ENCODE data around the gene ELAVL4.

The ELAVL4 gene

GRCh38 chr1:50237056-50237455 lies 128.3 kb downstream of the ELAVL4 start:
- peaks cover 6% of the 10 kb centered on the region for H3K9me3 ChIP-seq (ENCODE audit: insufficient read depth, low read length, severe bottlenecking)
- H3K79me2 ChIP-seq (ENCODE audit: insufficient read depth, low read length) = no peaks in the 10 kb centered on the region
- H4K20me1 ChIP-seq (ENCODE audit: insufficient read depth, low read length) = no peaks in the 10 kb centered on the region
- no peak for TF ChIP-seq CTCF (IDR thresholded peaks at IDR 0.05; ENCODE audit: borderline replicate concordance, extremely low read depth, low read length, poor library complexity, severe bottlenecking)
- no peak for TF ChIP-seq EZH2 (IDR thresholded peaks at IDR 0.05; ENCODE audit: borderline replicate concordance, low read depth, low read length, severe bottlenecking)
- no peak overlapping the region for H2AFZ ChIP-seq (ENCODE audit: low read depth, low read length)
- no peak overlapping the region for H3K9ac ChIP-seq (ENCODE audit: low read depth, low read length)
- no peaks in the 10 kb centered on the region for H3K36me3 ChIP-seq (ENCODE audit: insufficient read depth, low read length)
- H3K27me3 ChIP-seq (ENCODE audit: insufficient read depth, low read length, poor library complexity) = no peaks in the 10 kb centered on the region
- ATAC-seq (ENCODE audit: insufficient read depth, low read depth) = no peak
- no peak overlapping the region for H3K27ac ChIP-seq (ENCODE audit: low read length)
- no peak overlapping the region for H3K4me3 ChIP-seq (ENCODE audit: low read depth in 1 of 2, low read length in 2 of 2)
- H3K4me2 ChIP-seq (ENCODE audit: insufficient read depth, low read length) = no peak overlapping the region
- DNase-seq = no peak
- no peaks in the 10 kb centered on the region for H3K4me1 ChIP-seq (ENCODE audit: insufficient read depth, low read length)

- Histone ChIP-seq H3K27me3 (ENCODE audit: insufficient read depth, low read length, poor library complexity) (no peaks in the 10 kb centered on the region), H4K20me1 (ENCODE audit: insufficient read depth, low read length) (no peaks in the 10 kb centered on the region), H2AFZ (ENCODE audit: low read depth, low read length) (no peak overlapping the region), H3K9me3 (ENCODE audit: insufficient read depth, low read length, severe bottlenecking) (no peaks in the 10 kb centered on the region), H3K4me1 (ENCODE audit: insufficient read depth, low read length) (no peaks in the 10 kb centered on the region), H3K27ac (ENCODE audit: low read length) (no peak overlapping the region), H3K9ac (ENCODE audit: low read depth, low read length) (no peak overlapping the region), H3K4me3 (ENCODE audit: low read depth in 1 of 2, low read length in 2 of 2) (no peak overlapping the region), H3K36me3 (ENCODE audit: insufficient read depth, low read length) (no peaks in the 10 kb centered on the region), H3K79me2 (ENCODE audit: insufficient read depth, low read length) (no peaks in the 10 kb centered on the region), H3K4me2 (ENCODE audit: insufficient read depth, low read length) (no peak overlapping the region)
- ATAC-seq (ENCODE audit: insufficient read depth, low read depth) (no peak), DNase-seq (no peak)
- TF ChIP-seq CTCF (IDR thresholded peaks at IDR 0.05; ENCODE audit: borderline replicate concordance, extremely low read depth, low read length, poor library complexity, severe bottlenecking) (no peak), EZH2 (IDR thresholded peaks at IDR 0.05; ENCODE audit: borderline replicate concordance, low read depth, low read length, severe bottlenecking) (no peak)
Measured at GRCh38 chr1:50243939-50244338, 135.2 kb downstream of the ELAVL4 start.

DNA sequence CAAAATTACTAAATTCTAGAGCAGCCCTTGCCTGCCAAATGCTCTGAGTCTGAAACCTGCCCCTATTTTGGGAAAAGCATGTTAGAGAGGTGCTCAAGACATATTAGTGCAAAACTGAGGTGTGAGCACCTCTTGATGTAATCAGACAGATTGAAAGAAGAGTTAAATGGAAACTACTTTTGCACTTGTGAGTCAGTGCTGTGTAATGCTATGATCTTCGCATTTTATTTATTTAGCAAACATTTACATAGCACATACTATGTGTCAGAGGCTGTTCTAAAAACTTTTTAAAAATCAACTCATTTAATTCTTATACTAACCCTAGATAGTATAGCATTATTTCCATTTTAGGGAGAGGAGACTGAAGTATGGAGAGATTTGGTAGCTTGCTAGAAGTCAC lies 138.1 kb downstream of the ELAVL4 start:
- H3K79me2 ChIP-seq (ENCODE audit: insufficient read depth, low read length) = no peaks in the 10 kb centered on the region
- H3K9ac ChIP-seq (ENCODE audit: low read depth, low read length) = no peak overlapping the region
- H3K36me3 ChIP-seq (ENCODE audit: insufficient read depth, low read length) = no peaks in the 10 kb centered on the region
- ATAC-seq (ENCODE audit: insufficient read depth, low read depth) (no peak), DNase-seq (no peak)
- H2AFZ ChIP-seq (ENCODE audit: low read depth, low read length) = no peak overlapping the region
- H3K9me3 ChIP-seq (ENCODE audit: insufficient read depth, low read length, severe bottlenecking) = no peaks in the 10 kb centered on the region
- no peaks in the 10 kb centered on the region; the same call in 1 of the 2 replicates for H4K20me1 ChIP-seq (ENCODE audit: insufficient read depth, low read length)
- H3K27me3 ChIP-seq (ENCODE audit: insufficient read depth, low read length, poor library complexity) = no peaks in the 10 kb centered on the region
- H3K27ac ChIP-seq (ENCODE audit: low read length) = no peak overlapping the region
- H3K4me1 ChIP-seq (ENCODE audit: insufficient read depth, low read length) = no peaks in the 10 kb centered on the region
- TF ChIP-seq CTCF (IDR thresholded peaks at IDR 0.05; ENCODE audit: borderline replicate concordance, extremely low read depth, low read length, poor library complexity, severe bottlenecking) (no peak), EZH2 (IDR thresholded peaks at IDR 0.05; ENCODE audit: borderline replicate concordance, low read depth, low read length, severe bottlenecking) (no peak)
- no peak overlapping the region for H3K4me3 ChIP-seq (ENCODE audit: low read depth in 1 of 2, low read length in 2 of 2)
- no peak overlapping the region for H3K4me2 ChIP-seq (ENCODE audit: insufficient read depth, low read length)

DNA sequence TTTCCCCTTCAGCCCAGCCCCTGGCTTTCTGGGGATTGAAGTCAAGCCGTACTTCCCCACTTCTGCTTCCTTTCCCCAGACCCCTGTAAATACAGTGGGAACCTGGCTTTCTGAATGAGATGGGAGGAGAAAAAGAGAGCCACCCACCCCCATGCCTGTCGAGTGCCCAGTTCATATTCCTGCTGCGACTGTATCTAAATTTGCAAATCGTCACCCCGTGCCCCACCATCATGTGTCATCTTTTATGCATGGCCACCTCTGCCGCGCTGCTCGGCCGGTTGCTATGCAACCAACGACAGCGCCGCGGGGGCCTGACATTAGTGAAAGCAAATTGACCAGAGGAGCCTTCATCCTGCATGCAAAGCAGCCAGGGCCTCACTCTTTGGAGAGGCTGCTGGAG lies 143.0 kb downstream of the ELAVL4 start:
- H3K9me3 ChIP-seq (ENCODE audit: insufficient read depth, low read length, severe bottlenecking) = no peaks in the 10 kb centered on the region
- no peak overlapping the region for H2AFZ ChIP-seq (ENCODE audit: low read depth, low read length)
- TF ChIP-seq CTCF (IDR thresholded peaks at IDR 0.05; ENCODE audit: borderline replicate concordance, extremely low read depth, low read length, poor library complexity, severe bottlenecking) (no peak), EZH2 (IDR thresholded peaks at IDR 0.05; ENCODE audit: borderline replicate concordance, low read depth, low read length, severe bottlenecking) (no peak)
- H3K9ac ChIP-seq (ENCODE audit: low read depth, low read length) = no peak overlapping the region
- H3K36me3 ChIP-seq (ENCODE audit: insufficient read depth, low read length) = no peaks in the 10 kb centered on the region
- no peak for ATAC-seq (ENCODE audit: insufficient read depth, low read depth)
- no peaks in the 10 kb centered on the region; the same call in 1 of the 2 replicates for H4K20me1 ChIP-seq (ENCODE audit: insufficient read depth, low read length)
- H3K4me1 ChIP-seq (ENCODE audit: insufficient read depth, low read length) = no peaks in the 10 kb centered on the region
- no peaks in the 10 kb centered on the region for H3K79me2 ChIP-seq (ENCODE audit: insufficient read depth, low read length)
- H3K4me3 ChIP-seq (ENCODE audit: low read depth in 1 of 2, low read length in 2 of 2) = no peak overlapping the region
- no peaks in the 10 kb centered on the region for H3K27me3 ChIP-seq (ENCODE audit: insufficient read depth, low read length, poor library complexity)
- no peak overlapping the region for H3K4me2 ChIP-seq (ENCODE audit: insufficient read depth, low read length)
- DNase-seq = no peak
- H3K27ac ChIP-seq (ENCODE audit: low read length) = no peak overlapping the region
